Measurements from ENCODE around the gene PIAS4.

PIAS4 gene

GRCh38 chr19:4077800-4078684, 70.5 kb downstream of the PIAS4 start:
- peak; percentile 61 for DNase-seq (ENCODE audit: low spot score)

DNA sequence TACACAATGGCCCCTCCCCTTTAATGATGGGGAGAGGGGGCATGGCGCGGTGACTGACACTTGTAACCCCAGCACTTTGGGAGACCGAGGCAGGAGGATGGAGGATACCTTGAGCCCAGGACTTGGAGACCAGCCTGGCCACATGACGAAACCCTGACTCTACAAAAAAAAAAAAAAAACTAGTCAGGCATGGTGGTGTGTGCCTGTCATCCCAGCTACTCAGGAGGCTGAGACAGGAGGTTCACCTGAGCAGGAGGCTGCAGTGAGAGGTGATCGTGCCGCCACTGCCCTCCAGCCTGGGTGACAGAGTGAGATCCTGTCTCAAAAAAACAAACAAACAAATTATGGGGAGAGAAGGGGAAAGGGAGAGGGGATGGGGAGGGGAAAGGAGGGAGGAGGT, 72.9 kb downstream of the PIAS4 start:
- no peak for DNase-seq (ENCODE audit: low spot score)

GRCh38 chr19:4081441-4082129, 74.0 kb downstream of the PIAS4 start:
- no peak for DNase-seq (ENCODE audit: low spot score)

- no peak for DNase-seq (ENCODE audit: low spot score)
Observed at GRCh38 chr19:4082172-4082571, 74.6 kb downstream of the PIAS4 start.

GRCh38 chr19:4083677-4084546, 76.4 kb downstream of the PIAS4 start:
- DNase-seq (ENCODE audit: low spot score): no peak

- DNase-seq (ENCODE audit: low spot score): no peak
Observed at GRCh38 chr19:4084547-4084877, 77.0 kb downstream of the PIAS4 start.

DNA sequence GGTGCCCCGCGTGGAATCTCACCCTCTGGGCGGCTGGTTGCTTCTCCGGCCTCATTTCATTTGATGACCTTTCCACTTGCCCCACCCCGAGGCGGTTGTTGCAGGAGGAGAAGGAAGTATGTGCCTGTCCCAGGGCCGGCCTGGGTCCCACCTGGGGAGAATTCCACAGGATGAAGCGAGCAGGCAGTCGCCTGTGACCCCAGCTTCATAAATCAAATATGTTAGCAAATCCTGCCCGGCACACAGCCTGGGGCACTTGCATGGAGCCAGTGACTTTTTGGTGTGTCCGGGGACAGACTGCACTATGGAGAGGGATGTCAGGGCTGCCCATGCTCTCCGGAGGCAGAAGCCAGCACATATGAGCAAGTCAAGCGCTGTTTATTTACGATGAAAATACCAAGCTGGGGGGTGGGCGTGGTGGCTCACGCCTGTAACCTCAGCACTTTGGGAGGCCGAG, 78.9 kb downstream of the PIAS4 start:
- DNase-seq (ENCODE audit: low spot score): no peak

- DNase-seq (ENCODE audit: low spot score): no peak
Observed at GRCh38 chr19:4087787-4088679, 80.5 kb downstream of the PIAS4 start.

DNA sequence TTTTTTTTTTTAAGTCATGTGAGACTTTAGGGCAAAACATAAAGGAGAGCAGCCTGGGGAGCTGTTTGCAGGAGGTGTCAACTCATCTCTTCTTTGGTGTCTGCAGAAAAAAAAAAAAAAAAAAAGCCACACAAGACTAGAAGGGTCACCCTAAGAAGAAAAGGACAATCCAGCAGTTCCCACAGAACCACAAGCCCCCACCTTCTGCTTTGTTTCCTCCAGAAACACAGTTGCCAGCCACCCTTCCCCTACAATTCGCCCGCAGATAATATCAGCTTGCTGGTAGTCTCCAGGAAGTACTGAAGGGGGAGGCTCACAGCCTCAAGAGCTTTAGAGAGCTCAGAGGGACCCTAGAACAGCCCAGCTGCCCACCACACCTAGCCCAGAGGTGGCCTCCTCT, 81.4 kb downstream of the PIAS4 start:
- DNase-seq (ENCODE audit: low spot score): no peak
